Measurements from ENCODE around the gene NALCN. TPM values are rescaled to one million over a fixed set of nuclear protein-coding genes. Genes with fewer than 3 reads are reported as not detected.

Gene NALCN
- total and polyA plus RNA-seq, 10 of the 15 experiments (the other 5 are each of a cell fraction or from before 2014, with no cell fraction given) = under 0.01 TPM; not detected in 9

DNA sequence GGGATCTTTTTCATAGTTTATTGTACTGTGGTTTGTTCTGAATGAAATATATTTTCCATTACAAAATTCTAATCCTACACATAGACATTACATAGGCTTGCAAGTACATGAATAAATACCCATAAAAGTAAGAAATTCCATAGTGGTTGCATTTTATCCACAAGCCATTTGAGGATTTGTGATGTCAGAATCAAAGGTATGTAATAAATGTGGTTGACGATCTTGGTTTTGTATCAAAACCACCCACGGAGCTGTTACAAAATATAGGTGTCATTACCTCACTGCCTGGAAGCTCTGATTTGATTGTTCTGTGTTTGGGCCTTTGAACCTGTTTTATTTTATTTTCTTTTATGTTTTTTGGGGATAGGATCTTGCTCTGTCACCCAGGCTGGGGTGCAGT, 125.1 kb downstream of the NALCN start (continued):
- TF ChIP-seq YY1 (IDR thresholded peaks at IDR 0.05; ENCODE audit: low read depth, low read length) = no peak

- 7% methylated on average over 5 of the region's 5 CpGs for WGBS (ENCODE audit: insufficient coverage, insufficient replicate concordance, low lambda C conversion rate, missing lambda C conversion rate)
- ChIA-PET POLR2A (interaction anchor here (0.6 kb wide), 1 partner anchor 479 kb away, joined by 4 read pairs; no protein-coding TSS in a partner anchor), CTCF (no interaction called here), SMC1A (ENCODE audit: uncharacterized antibody, unreplicated experiment) (interaction anchor here (0.7 kb wide), 1 partner anchor 21 kb away, joined by 3 read pairs; no protein-coding TSS in a partner anchor), RAD21 (ENCODE audit: unreplicated experiment) (no interaction called here)
- Histone ChIP-seq H3K27ac (ENCODE audit: control insufficient read depth, insufficient read depth) (no peak overlapping the region), H3K4me2 (ENCODE audit: control insufficient read depth, insufficient read depth) (no peak overlapping the region), H3K4me1 (ENCODE audit: control insufficient read depth, insufficient read depth, low read length) (no peaks in the 10 kb centered on the region), H3K9me3 (replicated peaks; ENCODE audit: control insufficient read depth, insufficient read depth, low read length) (no peaks in the 10 kb centered on the region), H3K79me2 (ENCODE audit: control insufficient read depth, insufficient read depth, low read length) (no peaks in the 10 kb centered on the region), H4K20me1 (ENCODE audit: control insufficient read depth, insufficient read depth) (no peaks in the 10 kb centered on the region), H2AFZ (ENCODE audit: control insufficient read depth, low read depth, low read length) (no peak overlapping the region), H3K27me3 (replicated peaks in 1 of 2; ENCODE audit: control insufficient read depth in 2 of 2, insufficient read depth in 2 of 2, low read length in 1 of 2) (no peaks in the 10 kb centered on the region), H3K9ac (ENCODE audit: control insufficient read depth, insufficient read depth, low read length) (no peak overlapping the region), H3K36me3 (ENCODE audit: control insufficient read depth in 2 of 2, insufficient read depth in 2 of 2, low read length in 1 of 2) (no peaks in the 10 kb centered on the region), H3K4me3 (no peak overlapping the region)
- in situ Hi-C loops (cut with MboI) (no loop called here), intact Hi-C loops (cut with micrococcal nuclease; ENCODE audit: unreplicated experiment) (no loop called here)
- FAIRE-seq (no peak), ATAC-seq (peak; percentile 65), DNase-seq (ENCODE audit: low read depth, low spot score) (no peak)
- TF ChIP-seq SREBF2 (IDR thresholded peaks at IDR 0.05; ENCODE audit: low read length) = no peak
- no peak for TF ChIP-seq CREB1 (IDR thresholded peaks at IDR 0.05; ENCODE audit: low read depth)
- peak; percentile 82 for TF ChIP-seq BMI1 (IDR thresholded peaks at IDR 0.05; ENCODE audit: borderline replicate concordance)
- BruUV-seq (replicated peaks) = no TSS peak
These were observed 126.5 kb downstream of the NALCN start for GRCh38 chr13:101289764-101290163.

DNA sequence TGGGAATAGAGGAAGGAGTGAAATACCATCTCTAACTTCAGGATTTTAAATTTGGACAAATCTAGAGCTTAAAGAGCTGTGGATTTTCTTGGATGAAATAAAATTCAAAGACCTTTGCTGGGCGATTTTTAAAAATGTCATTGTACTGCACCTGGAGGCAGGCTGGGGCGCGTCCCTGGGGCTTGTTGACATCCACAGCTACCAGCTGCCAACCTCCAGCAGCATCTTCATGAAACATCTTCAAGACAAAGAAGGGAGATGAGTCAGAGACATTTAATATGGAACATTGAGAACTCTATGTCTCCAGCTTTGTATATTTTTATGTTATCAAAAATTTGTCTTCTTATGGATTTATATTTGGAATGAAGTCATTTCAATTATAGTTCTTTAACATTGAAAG, 132.5 kb downstream of the NALCN start:
- intact Hi-C loops (cut with micrococcal nuclease; ENCODE audit: unreplicated experiment) = no loop called here
- CTCF ChIA-PET = no interaction called here

More for the DNA sequence above, 132.5 kb downstream of the NALCN start:
- ChIA-PET POLR2A (no interaction called here), RAD21 (ENCODE audit: unreplicated experiment) (no interaction called here), SMC1A (ENCODE audit: uncharacterized antibody, unreplicated experiment) (interaction anchor here (0.8 kb wide), 1 partner anchor 16 kb away, joined by 3 read pairs; no protein-coding TSS in a partner anchor)
- no peak overlapping the region for H3K9ac ChIP-seq (ENCODE audit: control insufficient read depth, insufficient read depth, low read length)
- ATAC-seq = no peak
- no peak overlapping the region for H2AFZ ChIP-seq (ENCODE audit: control insufficient read depth, low read depth, low read length)
- no peaks in the 10 kb centered on the region for H3K9me3 ChIP-seq (replicated peaks; ENCODE audit: control insufficient read depth, insufficient read depth, low read length)
- no peaks in the 10 kb centered on the region for H3K79me2 ChIP-seq (ENCODE audit: control insufficient read depth, insufficient read depth, low read length)
- H3K4me2 ChIP-seq (ENCODE audit: control insufficient read depth, insufficient read depth) = no peak overlapping the region
- H3K27me3 ChIP-seq (replicated peaks in 1 of 2; ENCODE audit: control insufficient read depth in 2 of 2, insufficient read depth in 2 of 2, low read length in 1 of 2) = no peaks in the 10 kb centered on the region
- TF ChIP-seq SREBF1 (IDR thresholded peaks at IDR 0.05; ENCODE audit: low read length) (no peak), BACH1 (IDR thresholded peaks at IDR 0.05; ENCODE audit: borderline replicate concordance) (no peak), RBBP5 (conservative IDR thresholded peaks at IDR 0.05) (no peak)
- no peak for FAIRE-seq
- in situ Hi-C loops (cut with MboI) = no loop called here
- DNase-seq (ENCODE audit: low read depth, low spot score) = no peak
- no peaks in the 10 kb centered on the region for H3K4me1 ChIP-seq (ENCODE audit: control insufficient read depth, insufficient read depth, low read length)
- no peak overlapping the region for H3K27ac ChIP-seq (ENCODE audit: control insufficient read depth, insufficient read depth)
- no peaks in the 10 kb centered on the region for H3K36me3 ChIP-seq (ENCODE audit: control insufficient read depth in 2 of 2, insufficient read depth in 2 of 2, low read length in 1 of 2)
- no TSS peak for BruUV-seq (replicated peaks)
- H3K4me3 ChIP-seq = no peak overlapping the region
- no peaks in the 10 kb centered on the region for H4K20me1 ChIP-seq (ENCODE audit: control insufficient read depth, insufficient read depth)
- 3% methylated on average over 3 of the region's 3 CpGs for WGBS (ENCODE audit: insufficient coverage, insufficient replicate concordance, low lambda C conversion rate, missing lambda C conversion rate)
